ENCODE measurements around the gene TUBGCP6.

- TF ChIP-seq CTCF (IDR thresholded peaks at IDR 0.05): no peak
- TF ChIP-seq POLR2A (IDR thresholded peaks at IDR 0.05): no peak
These were observed 45.3 kb upstream of the TUBGCP6 start for GRCh38 chr22:50289942-50290630.
